ENCODE measurements around the gene DPF3. TPM values are rescaled to one million over a fixed set of nuclear protein-coding genes. Genes with fewer than 3 reads are reported as not detected.

DPF3 gene
- polyA plus RNA-seq, 4 donors = 1.0 to 2.4 (median 1.5) TPM

DNA sequence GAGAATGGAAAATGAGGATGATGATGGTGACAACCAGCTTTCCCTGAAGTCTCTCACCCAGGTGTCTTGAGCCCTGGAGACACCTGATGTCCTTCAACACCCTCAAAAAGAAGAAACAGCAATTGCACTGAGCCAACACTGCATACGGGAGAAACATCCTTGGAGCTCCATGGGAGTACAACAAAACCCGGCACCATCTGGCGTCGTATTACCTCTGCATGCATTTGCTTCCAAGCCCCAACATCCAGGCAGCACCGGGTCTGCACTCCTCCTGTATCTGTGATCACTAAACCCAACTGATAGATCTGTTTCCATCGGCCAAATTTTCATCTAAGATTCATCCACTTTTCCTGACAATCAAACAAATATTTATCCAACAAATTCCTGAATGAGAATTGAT, 249.9 kb downstream of the DPF3 start:
- no peak overlapping the region for H3K4me3 ChIP-seq (ENCODE audit: low read depth in 1 of 3, low read length in 3 of 3)
- 78 to 86% (median 81%) methylated on average over 6 of the region's 6 CpGs for WGBS, 3 donors
- FAIRE-seq (no peak), DNase-seq (no peak)
- no peaks in the 10 kb centered on the region for H3K36me3 ChIP-seq (ENCODE audit: control insufficient read depth in 3 of 3, insufficient read depth in 2 of 3, low read depth in 1 of 3, low read length in 3 of 3)
- H3K27ac ChIP-seq (ENCODE audit: low read depth in 1 of 3, low read length in 2 of 3) = no peak overlapping the region
- H3K9me3 ChIP-seq (ENCODE audit: control insufficient read depth in 2 of 2, insufficient read depth in 1 of 2, low read depth in 1 of 2, low read length in 1 of 2) = peaks cover 0 to 14% of the 10 kb centered on the region in 2 donors
- no peaks in the 10 kb centered on the region for H3K4me1 ChIP-seq (ENCODE audit: control insufficient read depth in 3 of 3, insufficient read depth in 2 of 3, low read depth in 1 of 3, low read length in 2 of 3)
- peaks cover 0 to 2% (median 0%) of the 10 kb centered on the region in 3 donors for H3K27me3 ChIP-seq (ENCODE audit: control insufficient read depth in 3 of 3, insufficient read depth in 3 of 3, low read length in 3 of 3)

DNA sequence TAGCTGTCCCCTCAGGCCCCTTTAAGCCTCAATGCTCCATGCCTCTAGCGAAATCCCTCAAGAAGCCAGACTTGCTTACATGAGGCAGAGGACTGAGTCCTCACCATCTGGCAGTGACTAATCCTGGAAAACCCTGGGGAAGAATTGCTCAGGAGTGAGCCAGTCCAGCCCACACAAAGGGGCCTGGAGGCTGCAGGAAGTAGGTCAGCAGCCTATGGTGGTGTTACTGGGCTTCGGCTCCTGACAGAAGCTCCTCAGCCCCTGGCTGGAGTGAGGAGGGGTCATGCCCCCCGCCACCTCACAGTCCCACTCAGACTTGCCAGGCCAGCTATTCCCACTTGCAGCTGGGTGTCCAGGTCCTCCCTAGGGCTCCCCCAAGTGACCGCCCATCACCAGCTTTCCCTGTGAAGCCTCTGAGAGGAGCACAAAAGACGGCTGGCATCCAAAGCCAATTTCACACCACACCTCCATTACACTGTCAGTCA, 250.5 kb downstream of the DPF3 start:
- Histone ChIP-seq H3K4me3 (ENCODE audit: low read depth in 1 of 3, low read length in 3 of 3) (no peak overlapping the region), H3K27me3 (ENCODE audit: control insufficient read depth in 3 of 3, insufficient read depth in 3 of 3, low read length in 3 of 3) (no peaks in the 10 kb centered on the region), H3K9me3 (ENCODE audit: control insufficient read depth in 2 of 2, insufficient read depth in 1 of 2, low read depth in 1 of 2, low read length in 1 of 2) (peaks cover 0 to 15% of the 10 kb centered on the region in 2 donors), H3K36me3 (ENCODE audit: control insufficient read depth in 3 of 3, insufficient read depth in 2 of 3, low read depth in 1 of 3, low read length in 3 of 3) (no peaks in the 10 kb centered on the region), H3K27ac (ENCODE audit: low read depth in 1 of 3, low read length in 2 of 3) (no peak overlapping the region), H3K4me1 (ENCODE audit: control insufficient read depth in 3 of 3, insufficient read depth in 2 of 3, low read depth in 1 of 3, low read length in 2 of 3) (no peaks in the 10 kb centered on the region)
- no peak for FAIRE-seq
- DNase-seq = no peak
- 70 to 78% (median 77%) methylated on average over 5 of the region's 5 CpGs for WGBS, 3 donors

DNA sequence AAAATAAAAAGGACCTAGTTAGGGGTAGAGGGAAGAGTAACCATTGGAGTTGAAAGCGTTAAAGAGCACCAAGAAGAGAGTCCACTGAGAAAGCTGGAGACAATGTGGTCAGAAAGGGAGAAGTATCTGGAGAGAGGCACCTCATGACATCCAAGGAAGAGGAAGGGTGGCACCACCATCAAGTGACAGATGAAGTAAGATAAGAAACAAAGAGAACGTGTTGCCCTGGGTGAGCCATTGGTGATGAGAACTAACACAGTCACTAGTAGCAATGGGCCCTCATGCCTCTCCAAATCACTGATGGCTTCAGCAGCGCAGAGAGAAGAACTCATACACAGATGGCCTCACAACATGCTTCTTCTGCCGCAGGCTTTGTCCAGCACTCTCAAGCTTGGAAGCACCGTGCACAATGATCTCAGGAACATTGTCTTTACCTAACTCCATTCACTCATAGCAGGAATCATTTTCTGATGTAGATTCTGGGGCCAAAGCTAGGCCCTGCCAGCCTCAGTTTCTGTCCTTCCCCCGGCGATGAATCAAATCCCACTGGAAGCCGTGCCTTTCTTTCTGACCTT, 252.9 kb downstream of the DPF3 start:
- H3K27ac ChIP-seq (ENCODE audit: low read depth in 1 of 3, low read length in 2 of 3) = no peak overlapping the region
- H3K36me3 ChIP-seq (ENCODE audit: control insufficient read depth in 3 of 3, insufficient read depth in 2 of 3, low read depth in 1 of 3, low read length in 3 of 3) = no peaks in the 10 kb centered on the region
- no peaks in the 10 kb centered on the region for H3K27me3 ChIP-seq (ENCODE audit: control insufficient read depth in 3 of 3, insufficient read depth in 3 of 3, low read length in 3 of 3)
- DNase-seq = no peak
- H3K4me3 ChIP-seq (ENCODE audit: low read depth in 1 of 3, low read length in 3 of 3) = no peak overlapping the region
- no peak for FAIRE-seq
- H3K4me1 ChIP-seq (ENCODE audit: control insufficient read depth in 3 of 3, insufficient read depth in 2 of 3, low read depth in 1 of 3, low read length in 2 of 3) = no peaks in the 10 kb centered on the region
- peaks cover 0 to 15% of the 10 kb centered on the region in 2 donors for H3K9me3 ChIP-seq (ENCODE audit: control insufficient read depth in 2 of 2, insufficient read depth in 1 of 2, low read depth in 1 of 2, low read length in 1 of 2)
- WGBS, 3 donors = 91 to 92% (median 92%) methylated on average over 8 of the region's 8 CpGs

DNA sequence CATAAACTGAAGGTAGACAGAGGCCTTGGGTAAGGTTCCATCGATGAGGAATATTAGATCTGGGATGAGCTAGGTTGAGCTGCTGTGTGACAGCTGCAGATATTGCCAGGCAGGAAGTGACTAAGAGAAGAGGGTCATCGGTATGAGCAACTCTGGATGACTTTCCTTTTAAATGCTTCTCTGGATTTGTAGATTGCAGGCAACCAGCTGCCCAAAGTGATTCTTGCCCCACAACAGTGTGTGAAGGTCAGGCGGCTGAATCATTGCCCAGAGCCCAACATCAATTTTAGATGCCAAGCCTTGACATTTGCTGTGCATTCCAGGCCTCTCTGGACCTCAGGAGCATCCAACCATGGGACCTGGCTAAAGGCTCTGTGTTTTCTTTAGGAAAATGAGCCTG, 255.9 kb downstream of the DPF3 start:
- Histone ChIP-seq H3K36me3 (ENCODE audit: control insufficient read depth in 3 of 3, insufficient read depth in 2 of 3, low read depth in 1 of 3, low read length in 3 of 3) (no peaks in the 10 kb centered on the region), H3K4me1 (ENCODE audit: control insufficient read depth in 3 of 3, insufficient read depth in 2 of 3, low read depth in 1 of 3, low read length in 2 of 3) (no peaks in the 10 kb centered on the region), H3K9me3 (ENCODE audit: control insufficient read depth in 2 of 2, insufficient read depth in 1 of 2, low read depth in 1 of 2, low read length in 1 of 2) (peaks cover 0 to 15% of the 10 kb centered on the region in 2 donors), H3K27ac (ENCODE audit: low read depth in 1 of 3, low read length in 2 of 3) (no peak overlapping the region), H3K27me3 (ENCODE audit: control insufficient read depth in 3 of 3, insufficient read depth in 3 of 3, low read length in 3 of 3) (peaks cover 0 to 2% (median 0%) of the 10 kb centered on the region in 3 donors), H3K4me3 (ENCODE audit: low read depth in 1 of 3, low read length in 3 of 3) (no peak overlapping the region)
- 78 to 87% (median 83%) methylated on average over 3 of the region's 3 CpGs for WGBS, 3 donors
- no peak for FAIRE-seq
- DNase-seq = no peak

DNA sequence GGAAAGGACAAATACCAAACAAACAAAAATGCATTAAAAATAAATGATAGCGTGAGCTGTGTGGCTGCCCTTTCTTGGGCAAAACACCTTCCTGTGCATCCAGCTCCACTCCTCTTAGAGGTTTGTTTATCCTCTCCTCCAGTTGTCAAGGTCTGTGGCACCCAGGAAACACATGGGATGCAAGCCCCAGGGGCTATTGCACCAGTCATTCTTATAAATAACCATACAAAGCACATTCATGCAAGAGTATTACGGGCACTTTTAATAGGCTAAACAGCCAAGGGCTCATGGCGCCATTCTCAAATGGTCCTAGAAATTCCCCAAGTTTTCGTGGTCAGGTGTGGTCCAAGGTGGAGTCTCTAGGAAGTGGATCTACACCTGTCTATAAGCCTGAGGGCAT, 257.0 kb downstream of the DPF3 start:
- peaks cover 0 to 2% (median 0%) of the 10 kb centered on the region in 3 donors for H3K27me3 ChIP-seq (ENCODE audit: control insufficient read depth in 3 of 3, insufficient read depth in 3 of 3, low read length in 3 of 3)
- H3K36me3 ChIP-seq (ENCODE audit: control insufficient read depth in 3 of 3, insufficient read depth in 2 of 3, low read depth in 1 of 3, low read length in 3 of 3) = no peaks in the 10 kb centered on the region
- H3K4me1 ChIP-seq (ENCODE audit: control insufficient read depth in 3 of 3, insufficient read depth in 2 of 3, low read depth in 1 of 3, low read length in 2 of 3) = no peaks in the 10 kb centered on the region
- H3K9me3 ChIP-seq (ENCODE audit: control insufficient read depth in 2 of 2, insufficient read depth in 1 of 2, low read depth in 1 of 2, low read length in 1 of 2) = peaks cover 0 to 11% of the 10 kb centered on the region in 2 donors
- DNase-seq = no peak
- no peak overlapping the region for H3K4me3 ChIP-seq (ENCODE audit: low read depth in 1 of 3, low read length in 3 of 3)
- FAIRE-seq = no peak
- 87 to 94% (median 90%) methylated on average over 4 of the region's 4 CpGs for WGBS, 3 donors
- H3K27ac ChIP-seq (ENCODE audit: low read depth in 1 of 3, low read length in 2 of 3) = no peak overlapping the region

DNA sequence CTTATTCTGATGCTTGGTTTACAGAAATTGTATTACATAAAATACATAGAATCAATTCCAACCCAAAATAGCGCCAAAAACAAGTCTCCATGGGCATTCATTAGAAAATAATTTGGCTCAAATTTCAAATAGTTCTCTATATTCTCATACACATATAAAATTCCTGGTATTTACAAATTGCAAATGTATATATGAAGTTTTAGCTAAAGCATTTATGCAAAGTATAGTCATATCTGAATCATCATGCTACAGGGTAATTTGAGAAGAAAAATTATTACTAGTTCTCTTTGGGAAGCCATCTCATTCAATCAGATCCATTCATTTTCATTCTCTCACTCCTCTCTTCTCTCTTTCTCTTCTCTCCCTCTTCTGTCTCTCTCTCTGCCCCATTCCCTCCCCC, 257.8 kb downstream of the DPF3 start:
- H3K36me3 ChIP-seq (ENCODE audit: control insufficient read depth in 3 of 3, insufficient read depth in 2 of 3, low read depth in 1 of 3, low read length in 3 of 3) = no peaks in the 10 kb centered on the region
- FAIRE-seq (no peak), DNase-seq (no peak)
- 80 to 90% (median 89%) methylated on average over 1 of the region's 1 CpG for WGBS, 3 donors
- no peaks in the 10 kb centered on the region for H3K4me1 ChIP-seq (ENCODE audit: control insufficient read depth in 3 of 3, insufficient read depth in 2 of 3, low read depth in 1 of 3, low read length in 2 of 3)
- H3K27ac ChIP-seq (ENCODE audit: low read depth in 1 of 3, low read length in 2 of 3) = no peak overlapping the region
- no peak overlapping the region for H3K4me3 ChIP-seq (ENCODE audit: low read depth in 1 of 3, low read length in 3 of 3)
- peaks cover 0 to 2% (median 0%) of the 10 kb centered on the region in 3 donors for H3K27me3 ChIP-seq (ENCODE audit: control insufficient read depth in 3 of 3, insufficient read depth in 3 of 3, low read length in 3 of 3)
- H3K9me3 ChIP-seq (ENCODE audit: control insufficient read depth in 2 of 2, insufficient read depth in 1 of 2, low read depth in 1 of 2, low read length in 1 of 2) = peaks cover 0 to 7% of the 10 kb centered on the region in 2 donors

DNA sequence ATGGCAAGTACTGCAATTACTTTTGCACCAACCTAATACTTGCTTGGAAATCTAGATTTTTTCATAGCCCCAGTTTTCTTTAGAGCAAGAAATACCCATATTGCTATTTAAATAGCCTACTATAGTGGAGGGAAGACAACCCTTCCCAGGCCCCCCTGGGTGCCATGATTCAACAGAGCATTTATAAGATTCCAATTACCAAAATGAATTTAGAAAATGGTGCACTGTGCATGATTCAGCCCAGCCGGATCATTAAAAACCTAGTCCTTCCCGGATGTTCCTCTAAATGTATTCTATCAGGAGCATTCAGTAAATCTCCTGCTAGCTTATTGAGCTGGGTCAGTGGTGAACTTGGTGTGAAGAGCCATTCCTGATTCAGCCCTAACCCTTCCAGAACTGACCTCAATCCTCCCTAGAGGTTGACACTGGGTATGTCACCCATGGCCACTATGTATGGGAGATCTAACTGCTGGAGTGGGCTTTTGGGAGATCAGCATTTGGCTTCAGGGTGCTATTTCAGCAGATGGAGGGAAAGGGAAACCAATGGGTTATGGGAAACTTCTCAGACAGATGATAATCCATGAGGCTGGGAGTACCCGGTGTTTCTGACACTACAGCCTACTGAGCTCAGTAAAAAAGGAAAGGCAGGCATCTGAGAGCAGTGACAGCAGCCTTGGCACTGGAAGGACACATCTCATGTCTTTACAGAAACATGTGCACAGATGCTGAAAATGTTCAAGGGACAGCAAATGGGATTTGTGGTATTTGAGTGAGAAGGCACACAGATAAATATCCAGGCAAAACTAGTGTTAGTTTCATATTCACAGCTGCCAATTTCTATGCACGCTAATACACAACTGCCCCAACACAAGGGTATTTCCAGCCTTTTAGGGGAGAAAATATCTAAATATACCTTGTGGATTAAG, 258.9 kb downstream of the DPF3 start:
- WGBS, 3 donors = 87 to 92% (median 89%) methylated on average over 4 of the region's 4 CpGs
- H3K27ac ChIP-seq (ENCODE audit: low read depth in 1 of 3, low read length in 2 of 3) = no peak overlapping the region
- FAIRE-seq (no peak), DNase-seq (no peak)
- H3K4me1 ChIP-seq (ENCODE audit: control insufficient read depth in 3 of 3, insufficient read depth in 2 of 3, low read depth in 1 of 3, low read length in 2 of 3) = no peaks in the 10 kb centered on the region
- H3K27me3 ChIP-seq (ENCODE audit: control insufficient read depth in 3 of 3, insufficient read depth in 3 of 3, low read length in 3 of 3) = peaks cover 0 to 2% (median 0%) of the 10 kb centered on the region in 3 donors
- H3K36me3 ChIP-seq (ENCODE audit: control insufficient read depth in 3 of 3, insufficient read depth in 2 of 3, low read depth in 1 of 3, low read length in 3 of 3) = no peaks in the 10 kb centered on the region
- H3K4me3 ChIP-seq (ENCODE audit: low read depth in 1 of 3, low read length in 3 of 3) = no peak overlapping the region
- H3K9me3 ChIP-seq (ENCODE audit: control insufficient read depth in 2 of 2, insufficient read depth in 1 of 2, low read depth in 1 of 2, low read length in 1 of 2) = peaks cover 0 to 7% of the 10 kb centered on the region in 2 donors

DNA sequence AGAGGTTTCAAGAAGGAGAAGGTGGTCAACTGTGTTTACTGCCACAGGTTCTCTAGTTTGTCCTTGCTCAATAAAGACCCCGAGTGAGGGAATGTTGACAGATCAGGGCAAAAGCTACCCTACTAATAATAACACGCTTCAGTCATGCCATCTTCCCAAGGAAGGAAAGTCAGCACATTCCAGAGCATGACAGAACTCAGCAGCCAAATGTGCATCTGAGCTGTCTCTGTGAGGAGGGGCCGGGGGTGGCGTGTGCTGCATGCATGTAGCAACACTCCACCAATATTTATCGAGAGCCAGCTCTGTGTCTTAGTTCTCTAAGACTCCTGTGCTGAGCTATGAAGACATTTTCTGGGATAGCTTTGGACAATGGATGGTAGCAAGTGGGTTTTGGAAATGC, 260.4 kb downstream of the DPF3 start:
- no peaks in the 10 kb centered on the region for H3K36me3 ChIP-seq (ENCODE audit: control insufficient read depth in 3 of 3, insufficient read depth in 2 of 3, low read depth in 1 of 3, low read length in 3 of 3)
- H3K4me1 ChIP-seq (ENCODE audit: control insufficient read depth in 3 of 3, insufficient read depth in 2 of 3, low read depth in 1 of 3, low read length in 2 of 3) = no peaks in the 10 kb centered on the region
- H3K27me3 ChIP-seq (ENCODE audit: control insufficient read depth in 3 of 3, insufficient read depth in 3 of 3, low read length in 3 of 3) = peaks cover 0 to 2% (median 0%) of the 10 kb centered on the region in 3 donors
- H3K9me3 ChIP-seq (ENCODE audit: control insufficient read depth in 2 of 2, insufficient read depth in 1 of 2, low read depth in 1 of 2, low read length in 1 of 2) = no peaks in the 10 kb centered on the region
- no peak overlapping the region for H3K4me3 ChIP-seq (ENCODE audit: low read depth in 1 of 3, low read length in 3 of 3)
- H3K27ac ChIP-seq (ENCODE audit: low read depth in 1 of 3, low read length in 2 of 3) = no peak overlapping the region
- FAIRE-seq = no peak
- 84 to 89% (median 87%) methylated on average over 5 of the region's 5 CpGs for WGBS, 3 donors
- no peak for DNase-seq

Measured in small intestine (tissue), 7 donors.